Epithelial cell of prostate (primary cell): ENCODE data around the gene TMEM87B.

Experiments used
- DNase-seq: peaks from one replicate; pipeline ENCODE4 v3.0.0-alpha.2; 2011; ENCODE audit warnings: low read depth, low spot score
- H3K27ac ChIP-seq: fragments of 450-650 bp; 2 replicates; pipeline ENCODE4 v1.5.1; 2017; ENCODE audit warnings: mild to moderate bottlenecking

Gene TMEM87B

GRCh38 chr2:112161431-112162145 lies 106.5 kb downstream of the TMEM87B start:
- DNase-seq = no peak
- no peak overlapping the region for H3K27ac ChIP-seq

DNA sequence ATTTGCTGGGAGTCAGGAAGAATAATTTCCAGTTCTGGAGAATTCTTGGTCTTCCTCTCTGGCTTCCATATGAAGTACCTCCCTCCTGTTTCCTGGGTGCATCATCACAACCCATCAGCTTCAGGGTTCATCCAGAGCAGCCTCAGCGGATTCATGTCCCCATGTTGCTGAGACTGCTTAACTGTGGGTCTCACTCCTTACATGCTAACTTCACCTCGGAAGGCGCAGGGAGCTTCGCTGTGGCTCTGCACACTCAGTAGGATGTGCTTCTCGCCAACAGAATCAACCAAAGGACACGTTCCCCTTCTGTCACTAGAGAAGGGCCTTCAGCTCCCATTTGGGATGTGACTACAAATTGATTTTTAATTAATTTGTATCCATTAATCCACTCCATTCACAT lies 107.3 kb downstream of the TMEM87B start:
- DNase-seq = no peak
- no peak overlapping the region for H3K27ac ChIP-seq

GRCh38 chr2:112162956-112163355 lies 107.9 kb downstream of the TMEM87B start:
- DNase-seq = no peak
- no peak overlapping the region for H3K27ac ChIP-seq

DNA sequence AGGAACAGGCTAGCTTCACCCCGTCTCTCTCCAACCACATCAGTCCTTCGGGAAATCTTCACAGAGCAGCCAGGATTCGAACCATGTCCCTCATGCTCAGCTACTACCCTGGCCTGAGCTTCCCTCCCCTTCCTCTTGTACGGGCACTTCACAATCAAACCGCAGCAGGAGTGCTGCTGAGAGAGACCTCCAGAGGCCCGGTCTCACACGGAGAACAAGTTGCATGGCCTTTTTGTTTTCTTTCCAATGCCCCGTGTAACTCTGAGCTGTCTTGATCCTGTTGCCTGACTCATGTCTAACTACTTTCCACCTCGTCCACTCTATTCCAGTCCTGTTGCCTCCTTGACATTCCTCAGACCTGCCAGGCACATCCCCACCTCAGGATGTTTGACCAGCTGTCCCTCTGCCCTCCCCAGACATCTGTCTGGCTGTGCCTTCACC lies 108.5 kb downstream of the TMEM87B start:
- DNase-seq = no peak
- no peak overlapping the region for H3K27ac ChIP-seq

- H3K27ac ChIP-seq = no peak overlapping the region
- DNase-seq = no peak
These were observed 109.8 kb downstream of the TMEM87B start for GRCh38 chr2:112164876-112165275.

GRCh38 chr2:112165296-112165695 lies 110.2 kb downstream of the TMEM87B start:
- DNase-seq = no peak

DNA sequence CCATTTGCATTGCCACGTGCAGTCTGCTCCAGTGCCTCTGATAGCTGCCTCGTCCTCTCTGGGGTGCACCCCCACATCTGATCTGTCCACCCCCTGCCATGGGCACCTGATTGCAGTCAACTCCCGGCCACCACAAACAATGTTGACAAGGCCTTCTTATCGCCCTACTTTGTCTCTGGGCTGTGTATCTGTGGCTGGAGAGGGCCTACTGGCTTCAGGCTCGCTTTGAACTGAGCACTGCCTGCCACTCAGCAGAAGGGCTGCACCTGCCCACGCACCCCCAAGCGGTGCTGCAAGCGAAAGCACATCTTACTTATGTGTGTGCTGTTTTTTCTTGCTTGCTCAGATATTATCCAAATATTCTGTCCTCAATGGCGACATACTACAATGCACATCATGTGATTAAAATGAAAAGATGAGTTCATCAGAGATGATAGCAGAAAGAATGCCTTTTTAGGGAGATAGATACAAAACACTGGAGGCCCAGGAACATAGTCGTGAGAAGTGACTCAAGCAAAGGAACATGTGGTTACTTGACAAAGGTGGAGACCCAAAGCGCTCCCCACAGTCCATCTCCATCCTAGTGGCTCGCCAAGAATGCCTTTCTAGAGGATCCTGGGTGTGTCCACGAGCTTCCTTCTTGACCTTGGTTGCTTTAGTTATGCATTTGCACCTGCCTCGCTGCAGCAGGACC lies 111.9 kb downstream of the TMEM87B start:
- DNase-seq = no peak
- H3K27ac ChIP-seq = no peak overlapping the region

More at GRCh38 chr2:112165296-112165695, 110.2 kb downstream of the TMEM87B start:
- no peak overlapping the region for H3K27ac ChIP-seq

- no peak overlapping the region for H3K27ac ChIP-seq
- DNase-seq = no peak
These were observed 113.5 kb downstream of the TMEM87B start for GRCh38 chr2:112168422-112169124.
